Sigmoid colon (tissue), 4 donors: Measurements from ENCODE around the gene ANKRD44.

Experiments used
- EP300 ChIP-seq, 4 donors: sonication (generic); formaldehyde crosslinking; IDR thresholded peaks; one replicate each; pipeline ENCODE4 v1.6.1; 2017; ENCODE audit warnings: antibody characterized with exemption in 4 of 4
- POLR2A ChIP-seq, 2 donors: fragments of 450-650 bp; IDR thresholded peaks; one replicate each; pipeline ENCODE4 v1.6.1; 2016; ENCODE audit warnings: antibody characterized with exemption in 2 of 2, mild to moderate bottlenecking in 2 of 2, moderate library complexity in 2 of 2
- POLR2AphosphoS5 ChIP-seq, 4 donors: sonication (generic); formaldehyde crosslinking; IDR thresholded peaks; one replicate each; pipeline ENCODE4 v1.6.1; 2017; ENCODE audit warnings: antibody characterized with exemption in 4 of 4
- TF ChIP-seq, protein P1 (sequence below), 4 experiments: fragments of 450-650 bp in 3 of 4; fragments of 200-600 bp in 1 of 4; IDR thresholded peaks; one replicate each; pipeline ENCODE4 v1.5.1; 2016 to 2019; ENCODE audit warnings: antibody characterized with exemption in 4 of 4, mild to moderate bottlenecking in 3 of 4, moderate library complexity in 2 of 4

GRCh38 chr2:197075281-197075680 is 235.3 kb downstream of the ANKRD44 start:
- TF ChIP-seq, protein P1, sequence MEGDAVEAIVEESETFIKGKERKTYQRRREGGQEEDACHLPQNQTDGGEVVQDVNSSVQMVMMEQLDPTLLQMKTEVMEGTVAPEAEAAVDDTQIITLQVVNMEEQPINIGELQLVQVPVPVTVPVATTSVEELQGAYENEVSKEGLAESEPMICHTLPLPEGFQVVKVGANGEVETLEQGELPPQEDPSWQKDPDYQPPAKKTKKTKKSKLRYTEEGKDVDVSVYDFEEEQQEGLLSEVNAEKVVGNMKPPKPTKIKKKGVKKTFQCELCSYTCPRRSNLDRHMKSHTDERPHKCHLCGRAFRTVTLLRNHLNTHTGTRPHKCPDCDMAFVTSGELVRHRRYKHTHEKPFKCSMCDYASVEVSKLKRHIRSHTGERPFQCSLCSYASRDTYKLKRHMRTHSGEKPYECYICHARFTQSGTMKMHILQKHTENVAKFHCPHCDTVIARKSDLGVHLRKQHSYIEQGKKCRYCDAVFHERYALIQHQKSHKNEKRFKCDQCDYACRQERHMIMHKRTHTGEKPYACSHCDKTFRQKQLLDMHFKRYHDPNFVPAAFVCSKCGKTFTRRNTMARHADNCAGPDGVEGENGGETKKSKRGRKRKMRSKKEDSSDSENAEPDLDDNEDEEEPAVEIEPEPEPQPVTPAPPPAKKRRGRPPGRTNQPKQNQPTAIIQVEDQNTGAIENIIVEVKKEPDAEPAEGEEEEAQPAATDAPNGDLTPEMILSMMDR (IDR thresholded peaks at IDR 0.05): no peak
- no peak for TF ChIP-seq POLR2AphosphoS5 (IDR thresholded peaks at IDR 0.05)
- no peak for TF ChIP-seq POLR2A (IDR thresholded peaks at IDR 0.05)
- TF ChIP-seq EP300 (IDR thresholded peaks at IDR 0.05): no peak
